Smooth muscle cell (in vitro differentiated cells): ENCODE results near the gene PHYKPL. TPM values are rescaled to one million over a fixed set of nuclear protein-coding genes. Genes with fewer than 3 reads are reported as not detected.

Experiments
- DNase-seq: peaks from one replicate; lab custom pipeline; 2025; ENCODE audit not compliant: unreplicated experiment; lab: John Stamatoyannopoulos, UW
- H2AFZ ChIP-seq: fragments of 200-600 bp; sonication (generic); 2 replicates; pipeline ENCODE4 v1.6.0; 2016; ENCODE audit warnings: antibody characterized with exemption, low read depth, mild to moderate bottlenecking
- H3F3A ChIP-seq: fragments of 200-600 bp; sonication (generic); 2 replicates; pipeline ENCODE4 v1.6.0; 2017; ENCODE audit warnings: antibody characterized with exemption, low read depth
- H3K27ac ChIP-seq: fragments of 200-600 bp; sonication (generic); 2 replicates; pipeline ENCODE4 v1.5.1; 2016; ENCODE audit warnings: low read depth, mild to moderate bottlenecking
- H3K27me3 ChIP-seq: fragments of 200-600 bp; sonication (generic); 2 replicates; pipeline ENCODE4 v1.6.1; 2016; ENCODE audit warnings: low read depth, mild to moderate bottlenecking
- H3K36me3 ChIP-seq: fragments of 200-600 bp; sonication (generic); 2 replicates; pipeline ENCODE4 v1.5.1; 2016; ENCODE audit warnings: low read depth
- H3K4me1 ChIP-seq: fragments of 200-600 bp; sonication (generic); 2 replicates; pipeline ENCODE4 v1.5.1; 2016; ENCODE audit warnings: low read depth
- H3K4me2 ChIP-seq: fragments of 200-600 bp; sonication (generic); 2 replicates; pipeline ENCODE4 v1.6.0; 2016; ENCODE audit warnings: mild to moderate bottlenecking
- H3K4me3 ChIP-seq: fragments of 200-600 bp; sonication (generic); 2 replicates; pipeline ENCODE4 v1.5.1; 2016; ENCODE audit warnings: mild to moderate bottlenecking
- H3K79me2 ChIP-seq: fragments of 200-600 bp; sonication (generic); 2 replicates; pipeline ENCODE4 v1.6.0; 2016; ENCODE audit warnings: low read depth, mild to moderate bottlenecking
- H3K9ac ChIP-seq: fragments of 200-600 bp; sonication (generic); 2 replicates; pipeline ENCODE4 v1.6.0; 2016; ENCODE audit warnings: low read depth
- H3K9me3 ChIP-seq: fragments of 200-600 bp; sonication (generic); replicated peaks from 2 replicates; pipeline ENCODE4 v1.5.1; 2016; ENCODE audit warnings: low read depth
- H4K20me1 ChIP-seq: fragments of 200-600 bp; sonication (generic); 2 replicates; pipeline ENCODE4 v1.6.0; 2016; ENCODE audit warnings: low read depth
- CTCF ChIP-seq: fragments of 200-600 bp; sonication (generic); IDR thresholded peaks from 2 replicates; pipeline ENCODE4 v1.5.1; 2017; ENCODE audit warnings: borderline replicate concordance, mild to moderate bottlenecking, antibody characterized with exemption; ENCODE audit not compliant: insufficient read depth, poor library complexity, severe bottlenecking
- WGBS: methylation state at CpG from one replicate; pipeline ENCODE4 v1.1.7; 2016; ENCODE audit warnings: low lambda C conversion rate; 5-methylcytosine and 5-hydroxymethylcytosine counted together
- polyA plus RNA-seq: library from polyadenylated mRNA; unstranded; fragments of >200 nt; fragmentation: Nextera tagmentation; extraction: Ambion mirVana; gene quantifications from 2 replicates; pipeline ENCODE4 v1.2.1, GENCODE V29; 2016
- total RNA-seq: library from RNA; depleted of rRNA; stranded (reverse); fragments of >200 nt; gene quantifications from 2 replicates; pipeline ENCODE4 v1.2.3, GENCODE V29; 2014

Gene PHYKPL
- total and polyA plus RNA-seq, 2 experiments from 2014 or later, result 15.7 to 27.8 TPM

GRCh38 chr5:178165581-178165980 is 67.0 kb downstream of the PHYKPL start:
- no peak overlapping the region for H3K4me2 ChIP-seq
- no peaks in the 10 kb centered on the region for H3K36me3 ChIP-seq
- no peaks in the 10 kb centered on the region for H4K20me1 ChIP-seq
- H3K79me2 ChIP-seq, result no peaks in the 10 kb centered on the region
- H3K9me3 ChIP-seq, result no peaks in the 10 kb centered on the region
- no peak for DNase-seq
- H3F3A ChIP-seq, result no peaks in the 10 kb centered on the region
- no peak for TF ChIP-seq CTCF
- WGBS, result 93% methylated on average over 25 of the region's 38 CpGs
- H2AFZ ChIP-seq, result no peak overlapping the region
- H3K4me3 ChIP-seq, result no peak overlapping the region
- peaks cover 3% of the 10 kb centered on the region for H3K4me1 ChIP-seq
- no peaks in the 10 kb centered on the region for H3K27me3 ChIP-seq
- H3K9ac ChIP-seq, result no peak overlapping the region
- H3K27ac ChIP-seq, result no peak overlapping the region

GRCh38 chr5:178163772-178164735 is 68.5 kb downstream of the PHYKPL start:
- Histone ChIP-seq H2AFZ (no peak overlapping the region), H3K27me3 (no peaks in the 10 kb centered on the region), H3K9me3 (no peaks in the 10 kb centered on the region), H3K79me2 (no peaks in the 10 kb centered on the region), H3K4me3 (no peak overlapping the region), H3F3A (no peaks in the 10 kb centered on the region), H3K4me2 (peak overlapping the region; percentile 71), H3K9ac (no peak overlapping the region), H3K27ac (no peak overlapping the region), H3K4me1 (peaks cover 3% of the 10 kb centered on the region), H3K36me3 (no peaks in the 10 kb centered on the region), H4K20me1 (no peaks in the 10 kb centered on the region)
- peak; percentile 97 for TF ChIP-seq CTCF
- DNase-seq, result peak; percentile 69
- 25% methylated on average over 24 of the region's 33 CpGs for WGBS

GRCh38 chr5:178162481-178162880 is 70.1 kb downstream of the PHYKPL start:
- no peaks in the 10 kb centered on the region for H3K79me2 ChIP-seq
- no peak for DNase-seq
- no peaks in the 10 kb centered on the region for H4K20me1 ChIP-seq
- no peaks in the 10 kb centered on the region for H3F3A ChIP-seq
- no peak overlapping the region for H3K27ac ChIP-seq
- 78% methylated on average over 9 of the region's 9 CpGs for WGBS
- no peak overlapping the region for H3K4me3 ChIP-seq
- no peak overlapping the region for H3K4me2 ChIP-seq
- H3K9me3 ChIP-seq, result no peaks in the 10 kb centered on the region
- H2AFZ ChIP-seq, result no peak overlapping the region
- no peaks in the 10 kb centered on the region for H3K27me3 ChIP-seq
- H3K4me1 ChIP-seq, result peaks cover 3% of the 10 kb centered on the region
- H3K36me3 ChIP-seq, result no peaks in the 10 kb centered on the region
- H3K9ac ChIP-seq, result no peak overlapping the region
- no peak for TF ChIP-seq CTCF
